ENCODE data around the gene LAPTM5.

The LAPTM5 gene

DNA sequence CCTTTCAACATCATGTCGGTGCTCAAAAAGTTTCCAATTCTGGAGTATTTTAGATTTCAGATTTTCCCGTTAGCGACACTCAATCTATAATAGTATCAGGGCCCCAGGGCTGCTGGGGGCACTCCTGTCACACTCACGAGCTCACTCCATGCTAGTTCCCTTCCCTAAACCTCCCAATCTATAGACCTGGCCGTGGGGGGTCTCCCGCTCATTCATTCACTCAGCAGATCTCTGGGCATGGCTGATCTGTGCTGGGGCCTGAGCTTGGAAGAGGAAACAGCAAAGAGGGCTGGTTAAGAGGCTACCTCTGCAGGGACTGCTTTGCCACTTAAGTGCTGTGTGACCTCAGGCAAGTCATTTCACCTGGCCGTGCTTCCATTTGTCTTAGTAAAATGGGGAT is 46.8 kb upstream of the LAPTM5 start:
- no peak overlapping the region for H3K18ac ChIP-seq (ENCODE audit: low read length)
- H2BK120ac ChIP-seq (ENCODE audit: insufficient read depth, low read length, poor library complexity) = no peak overlapping the region
- H3K14ac ChIP-seq (ENCODE audit: low read length) = no peak overlapping the region
- WGBS (ENCODE audit: extremely low coverage, insufficient coverage, insufficient read length) = no CpG with 5 or more reads among the region's 7 CpGs
- no peak overlapping the region for H3K4ac ChIP-seq (ENCODE audit: low read depth, low read length)
- H3K27me3 ChIP-seq (ENCODE audit: insufficient read depth, low read length) = no peaks in the 10 kb centered on the region
- H3K4me2 ChIP-seq (ENCODE audit: low read length) = no peak overlapping the region
- no peak overlapping the region for H3K23ac ChIP-seq (ENCODE audit: low read length)
- peaks cover 5% of the 10 kb centered on the region for H3K79me1 ChIP-seq (ENCODE audit: low read length)
- no peak overlapping the region for H4K12ac ChIP-seq (ENCODE audit: low read depth, low read length)
- H2BK5ac ChIP-seq (ENCODE audit: low read depth, low read length, poor library complexity) = no peak overlapping the region
- no peak overlapping the region for H3K27ac ChIP-seq (ENCODE audit: low read depth, low read length)
- H4K91ac ChIP-seq (ENCODE audit: low read depth, low read length) = no peak overlapping the region
- no peak overlapping the region for H3K4me3 ChIP-seq (ENCODE audit: low read depth, low read length)
- H3K9ac ChIP-seq (ENCODE audit: low read length) = no peak overlapping the region
- H3K79me2 ChIP-seq (ENCODE audit: control insufficient read depth, insufficient read depth, low read length, poor library complexity) = no peaks in the 10 kb centered on the region
- peaks cover 12 to 19% of the 10 kb centered on the region in 2 experiments for H3K4me1 ChIP-seq (ENCODE audit: control insufficient read depth in 1 of 2, insufficient read depth in 2 of 2, low read length in 2 of 2)
- no peak overlapping the region for H2AK5ac ChIP-seq (ENCODE audit: low read length)
- DNase-seq = peak in 1 of 2 donors; percentile 36
- H2AFZ ChIP-seq (ENCODE audit: insufficient read depth, low read length, poor library complexity) = no peak overlapping the region
- no peak overlapping the region for H2BK12ac ChIP-seq (ENCODE audit: low read length)
- H3K9me3 ChIP-seq (ENCODE audit: insufficient read depth, low read depth, low read length) = peaks cover 2% of the 10 kb centered on the region
- no peak overlapping the region for H4K8ac ChIP-seq (ENCODE audit: low read depth, low read length)
- H3K36me3 ChIP-seq (ENCODE audit: control insufficient read depth in 1 of 2, insufficient read depth in 2 of 2, low read length in 2 of 2) = no peaks in the 10 kb centered on the region

DNA sequence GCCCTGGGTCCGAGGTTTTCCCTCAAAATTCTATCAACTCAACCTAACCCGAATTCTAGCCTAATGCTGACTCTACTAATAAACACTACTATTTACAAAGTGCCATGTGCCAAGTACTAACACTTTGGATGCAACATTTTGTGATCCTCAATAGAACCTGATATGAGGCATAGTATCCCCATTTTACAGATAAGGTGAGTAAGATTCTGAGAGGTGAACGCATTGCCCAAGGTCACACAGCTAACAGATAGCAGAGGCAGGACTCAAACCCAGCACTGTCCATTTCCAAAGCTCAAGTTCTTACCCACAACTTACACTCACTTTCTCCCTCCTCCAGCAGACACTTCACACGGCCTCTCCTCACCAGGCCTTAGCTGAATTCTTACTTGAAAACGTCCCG is 46.0 kb upstream of the LAPTM5 start:
- DNase-seq = no peak
- peak overlapping the region; percentile 52 for H4K91ac ChIP-seq (ENCODE audit: low read depth, low read length)
- no peak overlapping the region for H2AK5ac ChIP-seq (ENCODE audit: low read length)
- no peaks in the 10 kb centered on the region for H3K79me2 ChIP-seq (ENCODE audit: control insufficient read depth, insufficient read depth, low read length, poor library complexity)
- no peak overlapping the region for H4K8ac ChIP-seq (ENCODE audit: low read depth, low read length)
- peak overlapping the region; percentile 12 for H2BK120ac ChIP-seq (ENCODE audit: insufficient read depth, low read length, poor library complexity)
- H3K27me3 ChIP-seq (ENCODE audit: insufficient read depth, low read length) = no peaks in the 10 kb centered on the region
- H3K18ac ChIP-seq (ENCODE audit: low read length) = no peak overlapping the region
- no peak overlapping the region for H3K14ac ChIP-seq (ENCODE audit: low read length)
- H3K9ac ChIP-seq (ENCODE audit: low read length) = no peak overlapping the region
- H3K4me1 ChIP-seq (ENCODE audit: control insufficient read depth in 1 of 2, insufficient read depth in 2 of 2, low read length in 2 of 2) = peaks cover 13 to 17% of the 10 kb centered on the region in 2 experiments
- WGBS (ENCODE audit: extremely low coverage, insufficient coverage, insufficient read length) = no CpG with 5 or more reads among the region's 6 CpGs
- H3K4ac ChIP-seq (ENCODE audit: low read depth, low read length) = no peak overlapping the region
- H2AFZ ChIP-seq (ENCODE audit: insufficient read depth, low read length, poor library complexity) = no peak overlapping the region
- no peak overlapping the region for H2BK5ac ChIP-seq (ENCODE audit: low read depth, low read length, poor library complexity)
- no peak overlapping the region for H3K27ac ChIP-seq (ENCODE audit: low read depth, low read length)
- H3K9me3 ChIP-seq (ENCODE audit: insufficient read depth, low read depth, low read length) = peaks cover 2% of the 10 kb centered on the region
- no peak overlapping the region for H4K12ac ChIP-seq (ENCODE audit: low read depth, low read length)
- H3K23ac ChIP-seq (ENCODE audit: low read length) = no peak overlapping the region
- H3K79me1 ChIP-seq (ENCODE audit: low read length) = peaks cover 5% of the 10 kb centered on the region
- H3K4me2 ChIP-seq (ENCODE audit: low read length) = no peak overlapping the region
- no peaks in the 10 kb centered on the region for H3K36me3 ChIP-seq (ENCODE audit: control insufficient read depth in 1 of 2, insufficient read depth in 2 of 2, low read length in 2 of 2)
- no peak overlapping the region for H2BK12ac ChIP-seq (ENCODE audit: low read length)
- H3K4me3 ChIP-seq (ENCODE audit: low read depth, low read length) = no peak overlapping the region

DNA sequence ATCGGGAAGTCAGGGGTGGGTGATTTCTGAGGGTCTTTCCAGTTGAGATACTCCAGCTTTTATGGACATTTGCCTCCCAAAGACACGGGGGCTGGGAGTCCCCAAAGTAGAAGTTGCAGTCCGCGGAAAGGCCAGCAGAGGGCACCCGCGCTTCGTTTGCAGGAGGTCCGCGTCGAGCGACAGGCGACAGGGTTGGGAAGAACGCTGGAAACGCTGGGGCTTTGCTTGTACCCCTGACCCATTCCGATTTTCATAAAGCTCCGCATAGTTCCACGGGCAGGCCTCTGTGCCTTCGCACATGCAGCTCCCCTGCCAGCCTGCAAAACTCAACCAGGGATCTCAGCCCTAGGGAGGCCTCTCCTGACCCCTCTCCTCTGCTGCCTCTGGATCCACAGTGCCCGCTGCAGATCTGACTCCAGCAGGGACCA is 44.2 kb upstream of the LAPTM5 start:
- H3K27ac ChIP-seq (ENCODE audit: low read depth, low read length) = no peak overlapping the region
- H3K23ac ChIP-seq (ENCODE audit: low read length) = no peak overlapping the region
- H3K79me2 ChIP-seq (ENCODE audit: control insufficient read depth, insufficient read depth, low read length, poor library complexity) = no peaks in the 10 kb centered on the region
- H4K12ac ChIP-seq (ENCODE audit: low read depth, low read length) = no peak overlapping the region
- DNase-seq = peak; percentile 62 to 86
- H3K9me3 ChIP-seq (ENCODE audit: insufficient read depth, low read depth, low read length) = peaks cover 2% of the 10 kb centered on the region
- no peaks in the 10 kb centered on the region for H3K36me3 ChIP-seq (ENCODE audit: control insufficient read depth in 1 of 2, insufficient read depth in 2 of 2, low read length in 2 of 2)
- peak overlapping the region; percentile 66 for H4K91ac ChIP-seq (ENCODE audit: low read depth, low read length)
- H2AFZ ChIP-seq (ENCODE audit: insufficient read depth, low read length, poor library complexity) = no peak overlapping the region
- H3K4ac ChIP-seq (ENCODE audit: low read depth, low read length) = peak overlapping the region; percentile 67
- no peaks in the 10 kb centered on the region for H3K27me3 ChIP-seq (ENCODE audit: insufficient read depth, low read length)
- no peak overlapping the region for H3K14ac ChIP-seq (ENCODE audit: low read length)
- peak overlapping the region; percentile 52 for H3K4me2 ChIP-seq (ENCODE audit: low read length)
- H3K4me1 ChIP-seq (ENCODE audit: control insufficient read depth in 1 of 2, insufficient read depth in 2 of 2, low read length in 2 of 2) = peaks cover 14 to 15% of the 10 kb centered on the region in 2 experiments
- peak overlapping the region; percentile 74 for H2BK12ac ChIP-seq (ENCODE audit: low read length)
- no CpG with 5 or more reads among the region's 19 CpGs for WGBS (ENCODE audit: extremely low coverage, insufficient coverage, insufficient read length)
- no peak overlapping the region for H3K4me3 ChIP-seq (ENCODE audit: low read depth, low read length)
- peak overlapping the region; percentile 32 for H2AK5ac ChIP-seq (ENCODE audit: low read length)
- H2BK120ac ChIP-seq (ENCODE audit: insufficient read depth, low read length, poor library complexity) = peak overlapping the region; percentile 73
- peak overlapping the region; percentile 37 for H2BK5ac ChIP-seq (ENCODE audit: low read depth, low read length, poor library complexity)
- H4K8ac ChIP-seq (ENCODE audit: low read depth, low read length) = peak overlapping the region; percentile 54
- peaks cover 5% of the 10 kb centered on the region for H3K79me1 ChIP-seq (ENCODE audit: low read length)
- H3K18ac ChIP-seq (ENCODE audit: low read length) = peak overlapping the region; percentile 69
- H3K9ac ChIP-seq (ENCODE audit: low read length) = no peak overlapping the region

DNA sequence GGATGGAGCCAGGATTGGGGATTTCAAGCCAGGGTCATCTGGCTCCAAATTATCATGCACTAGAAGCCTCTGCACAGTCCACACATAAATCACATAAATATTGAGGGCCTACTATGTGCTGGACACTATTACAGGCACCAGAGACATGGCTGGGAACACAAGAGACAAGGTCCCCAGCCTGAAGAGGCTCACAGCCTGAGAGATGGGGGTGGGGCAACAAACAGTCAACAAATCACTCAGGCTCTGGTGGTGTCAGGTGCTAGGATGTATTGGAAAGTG is 41.6 kb upstream of the LAPTM5 start:
- Histone ChIP-seq H3K23ac (ENCODE audit: low read length) (no peak overlapping the region), H2BK12ac (ENCODE audit: low read length) (no peak overlapping the region), H3K4me3 (ENCODE audit: low read depth, low read length) (no peak overlapping the region), H3K9me3 (ENCODE audit: insufficient read depth, low read depth, low read length) (peaks cover 2% of the 10 kb centered on the region), H3K27ac (ENCODE audit: low read depth, low read length) (no peak overlapping the region), H2BK120ac (ENCODE audit: insufficient read depth, low read length, poor library complexity) (no peak overlapping the region), H3K36me3 (ENCODE audit: control insufficient read depth in 1 of 2, insufficient read depth in 2 of 2, low read length in 2 of 2) (no peaks in the 10 kb centered on the region), H3K4ac (ENCODE audit: low read depth, low read length) (no peak overlapping the region), H4K91ac (ENCODE audit: low read depth, low read length) (no peak overlapping the region), H2BK5ac (ENCODE audit: low read depth, low read length, poor library complexity) (no peak overlapping the region), H3K4me1 (ENCODE audit: control insufficient read depth in 1 of 2, insufficient read depth in 2 of 2, low read length in 2 of 2) (peaks cover 10 to 12% of the 10 kb centered on the region in 2 experiments), H3K9ac (ENCODE audit: low read length) (no peak overlapping the region), H3K27me3 (ENCODE audit: insufficient read depth, low read length) (no peaks in the 10 kb centered on the region), H3K79me2 (ENCODE audit: control insufficient read depth, insufficient read depth, low read length, poor library complexity) (no peaks in the 10 kb centered on the region), H3K14ac (ENCODE audit: low read length) (no peak overlapping the region), H2AK5ac (ENCODE audit: low read length) (no peak overlapping the region), H3K18ac (ENCODE audit: low read length) (no peak overlapping the region), H4K8ac (ENCODE audit: low read depth, low read length) (no peak overlapping the region), H3K4me2 (ENCODE audit: low read length) (no peak overlapping the region), H2AFZ (ENCODE audit: insufficient read depth, low read length, poor library complexity) (no peak overlapping the region), H4K12ac (ENCODE audit: low read depth, low read length) (no peak overlapping the region), H3K79me1 (ENCODE audit: low read length) (peaks cover 5% of the 10 kb centered on the region)
- DNase-seq = no peak
